ENCODE measurements around the gene CENATAC.
"Not testable (repeated sequence)": the region's sequence is repeated elsewhere in the genome, so short reads cannot be mapped to it uniquely, and the experiment has no call there.

CENATAC gene

GRCh38 chr11:118984825-118985224 lies 13.1 kb upstream of the CENATAC start:
- Histone ChIP-seq H3K36me3 (ENCODE audit: insufficient read depth, low read length) (no peaks in the 10 kb centered on the region), H3K4me2 (ENCODE audit: low read depth, low read length, poor library complexity, severe bottlenecking) (no peak overlapping the region), H3K79me2 (ENCODE audit: insufficient read depth, low read length) (no peaks in the 10 kb centered on the region), H3K27me3 (ENCODE audit: insufficient read depth, low read length, poor library complexity, severe bottlenecking) (no peaks in the 10 kb centered on the region), H3K9ac (ENCODE audit: low read depth, low read length, poor library complexity, severe bottlenecking) (no peak overlapping the region), H3F3A (ENCODE audit: low read depth) (no peaks in the 10 kb centered on the region), H4K20me1 (ENCODE audit: insufficient read depth, low read length, poor library complexity, severe bottlenecking) (no peaks in the 10 kb centered on the region), H3K9me2 (replicated peaks; ENCODE audit: low read depth, low read length) (no peaks in the 10 kb centered on the region), H3K4me1 (ENCODE audit: insufficient read depth, low read length, poor library complexity, severe bottlenecking) (no peaks in the 10 kb centered on the region), H3K9me3 (ENCODE audit: insufficient read depth, low read depth, low read length) (no peaks in the 10 kb centered on the region), H3K4me3 (ENCODE audit: low read length, poor library complexity, severe bottlenecking) (no peak overlapping the region), H2AFZ (ENCODE audit: low read length) (no peak overlapping the region)
- TF ChIP-seq EZH2phosphoT487 (IDR thresholded peaks at IDR 0.05; ENCODE audit: borderline replicate concordance), result no peak
- TF ChIP-seq CTCF (conservative IDR thresholded peaks at IDR 0.05; ENCODE audit: low read length), result no peak

GRCh38 chr11:118988280-118988679 lies 9.7 kb upstream of the CENATAC start:
- H3K79me2 ChIP-seq (ENCODE audit: insufficient read depth, low read length), result no peaks in the 10 kb centered on the region
- no peak overlapping the region for H3K9ac ChIP-seq (ENCODE audit: low read depth, low read length, poor library complexity, severe bottlenecking)
- TF ChIP-seq CTCF (conservative IDR thresholded peaks at IDR 0.05; ENCODE audit: low read length), result no peak
- no peak for TF ChIP-seq EZH2phosphoT487 (IDR thresholded peaks at IDR 0.05; ENCODE audit: borderline replicate concordance)

GRCh38 chr11:118991486-118992038 lies 6.4 kb upstream of the CENATAC start:
- not testable (repeated sequence) for H3K9me3 ChIP-seq (ENCODE audit: insufficient read depth, low read depth, low read length); H3K9me2 ChIP-seq (replicated peaks; ENCODE audit: low read depth, low read length); H2AFZ ChIP-seq (ENCODE audit: low read length); H3F3A ChIP-seq (ENCODE audit: low read depth); H3K4me2 ChIP-seq (ENCODE audit: low read depth, low read length, poor library complexity, severe bottlenecking); H3K4me1 ChIP-seq (ENCODE audit: insufficient read depth, low read length, poor library complexity, severe bottlenecking); H3K27me3 ChIP-seq (ENCODE audit: insufficient read depth, low read length, poor library complexity, severe bottlenecking); H4K20me1 ChIP-seq (ENCODE audit: insufficient read depth, low read length, poor library complexity, severe bottlenecking); H3K9ac ChIP-seq (ENCODE audit: low read depth, low read length, poor library complexity, severe bottlenecking); H3K4me3 ChIP-seq (ENCODE audit: low read length, poor library complexity, severe bottlenecking); H3K36me3 ChIP-seq (ENCODE audit: insufficient read depth, low read length)
- H3K79me2 ChIP-seq (ENCODE audit: insufficient read depth, low read length), result peaks cover 10% of the 10 kb centered on the region; the same call in 1 of the 2 replicates

More at GRCh38 chr11:118988280-118988679, 9.7 kb upstream of the CENATAC start:
- no peaks in the 10 kb centered on the region for H3K36me3 ChIP-seq (ENCODE audit: insufficient read depth, low read length)
- H3F3A ChIP-seq (ENCODE audit: low read depth), result no peaks in the 10 kb centered on the region
- no peak overlapping the region for H3K4me2 ChIP-seq (ENCODE audit: low read depth, low read length, poor library complexity, severe bottlenecking)
- H3K9me2 ChIP-seq (replicated peaks; ENCODE audit: low read depth, low read length), result no peaks in the 10 kb centered on the region
- no peaks in the 10 kb centered on the region for H3K9me3 ChIP-seq (ENCODE audit: insufficient read depth, low read depth, low read length)
- no peaks in the 10 kb centered on the region for H4K20me1 ChIP-seq (ENCODE audit: insufficient read depth, low read length, poor library complexity, severe bottlenecking)
- H3K4me1 ChIP-seq (ENCODE audit: insufficient read depth, low read length, poor library complexity, severe bottlenecking), result no peaks in the 10 kb centered on the region
- H2AFZ ChIP-seq (ENCODE audit: low read length), result no peak overlapping the region
- no peaks in the 10 kb centered on the region for H3K27me3 ChIP-seq (ENCODE audit: insufficient read depth, low read length, poor library complexity, severe bottlenecking)
- no peak overlapping the region for H3K4me3 ChIP-seq (ENCODE audit: low read length, poor library complexity, severe bottlenecking)

- Histone ChIP-seq H3K36me3 (ENCODE audit: insufficient read depth, low read length) (no peaks in the 10 kb centered on the region), H3K4me1 (ENCODE audit: insufficient read depth, low read length, poor library complexity, severe bottlenecking) (peaks cover 28% of the 10 kb centered on the region), H3K79me2 (ENCODE audit: insufficient read depth, low read length) (peaks cover 57% of the 10 kb centered on the region), H3K4me3 (ENCODE audit: low read length, poor library complexity, severe bottlenecking) (peak overlapping the region; percentile 86), H3K4me2 (ENCODE audit: low read depth, low read length, poor library complexity, severe bottlenecking) (peak overlapping the region; percentile 86), H4K20me1 (ENCODE audit: insufficient read depth, low read length, poor library complexity, severe bottlenecking) (peaks cover 10% of the 10 kb centered on the region), H3K9ac (ENCODE audit: low read depth, low read length, poor library complexity, severe bottlenecking) (peak overlapping the region; percentile 95), H3F3A (ENCODE audit: low read depth) (no peaks in the 10 kb centered on the region), H3K9me2 (replicated peaks; ENCODE audit: low read depth, low read length) (no peaks in the 10 kb centered on the region), H3K27me3 (ENCODE audit: insufficient read depth, low read length, poor library complexity, severe bottlenecking) (no peaks in the 10 kb centered on the region), H3K9me3 (ENCODE audit: insufficient read depth, low read depth, low read length) (no peaks in the 10 kb centered on the region), H2AFZ (ENCODE audit: low read length) (peak overlapping the region; percentile 80)
- no peak for TF ChIP-seq EZH2phosphoT487 (IDR thresholded peaks at IDR 0.05; ENCODE audit: borderline replicate concordance)
- TF ChIP-seq CTCF (conservative IDR thresholded peaks at IDR 0.05; ENCODE audit: low read length), result peak; percentile 47
These were observed 862 bp upstream of the CENATAC start for GRCh38 chr11:118996926-118997626.
